GM19193 (cell line): ENCODE data around the gene LRRC28.

Experiments used
- POLR2A ChIP-seq: IDR thresholded peaks from 4 replicates; pipeline ENCODE4 v1.6.1; 2011; ENCODE audit not compliant: insufficient read depth, insufficient read length; ENCODE audit errors: extremely low read depth

LRRC28 gene

DNA sequence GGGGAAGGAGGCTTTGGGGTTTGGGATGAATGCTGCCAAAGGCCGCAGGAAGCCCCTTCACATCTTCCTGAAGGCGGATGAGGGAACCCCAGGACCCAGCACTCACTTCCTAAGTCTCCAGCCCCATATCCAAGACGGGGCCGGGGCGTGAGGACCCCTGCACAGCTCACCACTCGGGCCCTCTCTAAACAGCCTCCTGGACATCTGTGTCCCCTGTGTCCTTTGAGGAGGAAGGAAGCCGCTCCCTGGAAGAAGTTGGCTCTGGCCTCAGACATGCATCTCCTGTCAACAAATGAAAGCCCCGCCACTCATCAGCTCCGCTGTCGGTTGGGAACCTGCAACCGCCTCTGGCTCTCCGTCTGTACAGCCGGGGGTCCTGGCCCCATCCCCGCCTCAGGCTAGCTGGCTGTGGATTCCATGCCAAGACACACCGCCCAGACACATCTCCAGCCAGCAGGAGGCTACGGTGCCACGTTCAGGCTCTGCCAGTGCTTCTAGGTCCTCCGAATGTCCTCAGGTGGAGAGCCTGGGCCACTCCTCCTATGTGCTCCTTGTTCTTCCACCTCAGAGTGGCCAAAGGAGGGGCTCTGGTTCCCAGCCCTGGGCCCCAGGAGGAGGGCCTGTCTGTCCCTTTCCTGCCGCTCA is 174.5 kb downstream of the LRRC28 start:
- TF ChIP-seq POLR2A: no peak

DNA sequence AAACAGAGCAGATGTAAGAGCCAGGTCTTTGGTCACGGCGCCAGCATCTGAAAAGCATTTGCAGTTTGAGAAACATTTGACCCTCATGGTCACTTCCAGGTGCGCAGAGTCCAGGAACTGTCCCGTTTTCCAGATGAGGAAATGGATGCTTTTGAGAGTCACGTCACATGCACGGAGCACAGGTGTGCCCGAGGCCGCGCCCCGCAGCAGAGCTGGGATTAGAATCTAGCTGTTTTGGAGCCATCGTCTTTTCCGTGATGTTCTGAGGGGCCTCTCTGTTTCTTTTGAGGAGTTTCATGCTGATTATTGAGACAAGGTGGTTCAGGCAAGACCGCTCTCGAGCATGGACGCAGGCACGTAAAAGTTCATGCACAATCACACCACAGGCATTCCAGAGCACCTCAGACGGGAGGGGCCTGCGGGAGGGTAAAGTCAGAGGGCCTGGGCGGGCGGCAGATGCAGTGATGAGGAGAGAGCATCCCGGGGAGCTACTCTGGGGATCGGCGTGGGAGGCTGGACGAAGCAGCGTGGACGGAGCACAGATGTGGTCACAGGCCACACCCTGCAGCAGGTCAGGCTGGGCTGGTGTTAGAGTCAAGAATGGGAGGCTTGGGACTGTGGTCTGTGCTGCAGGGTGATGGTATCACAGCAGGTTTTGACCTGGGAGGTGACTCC is 175.3 kb downstream of the LRRC28 start:
- no peak for TF ChIP-seq POLR2A

DNA sequence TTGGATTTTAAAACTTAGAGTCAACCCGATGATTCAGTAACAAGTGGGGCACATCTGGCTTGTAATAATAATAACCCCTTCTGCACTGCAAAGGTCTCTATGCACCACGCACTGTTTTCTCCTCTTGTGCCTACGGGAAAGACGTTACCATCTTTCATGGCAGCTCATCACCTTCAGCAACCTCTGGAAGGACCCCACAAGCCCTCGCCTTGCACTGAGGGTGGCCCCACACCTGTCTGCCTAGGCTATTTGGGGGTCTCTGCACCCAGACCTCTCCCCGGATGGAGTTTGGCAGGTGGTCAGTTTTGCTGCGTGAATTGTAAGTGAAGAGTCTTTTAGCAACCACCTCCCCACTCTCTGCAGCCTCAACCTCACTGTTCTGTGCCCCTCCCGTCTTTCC is 175.9 kb downstream of the LRRC28 start:
- TF ChIP-seq POLR2A: no peak

DNA sequence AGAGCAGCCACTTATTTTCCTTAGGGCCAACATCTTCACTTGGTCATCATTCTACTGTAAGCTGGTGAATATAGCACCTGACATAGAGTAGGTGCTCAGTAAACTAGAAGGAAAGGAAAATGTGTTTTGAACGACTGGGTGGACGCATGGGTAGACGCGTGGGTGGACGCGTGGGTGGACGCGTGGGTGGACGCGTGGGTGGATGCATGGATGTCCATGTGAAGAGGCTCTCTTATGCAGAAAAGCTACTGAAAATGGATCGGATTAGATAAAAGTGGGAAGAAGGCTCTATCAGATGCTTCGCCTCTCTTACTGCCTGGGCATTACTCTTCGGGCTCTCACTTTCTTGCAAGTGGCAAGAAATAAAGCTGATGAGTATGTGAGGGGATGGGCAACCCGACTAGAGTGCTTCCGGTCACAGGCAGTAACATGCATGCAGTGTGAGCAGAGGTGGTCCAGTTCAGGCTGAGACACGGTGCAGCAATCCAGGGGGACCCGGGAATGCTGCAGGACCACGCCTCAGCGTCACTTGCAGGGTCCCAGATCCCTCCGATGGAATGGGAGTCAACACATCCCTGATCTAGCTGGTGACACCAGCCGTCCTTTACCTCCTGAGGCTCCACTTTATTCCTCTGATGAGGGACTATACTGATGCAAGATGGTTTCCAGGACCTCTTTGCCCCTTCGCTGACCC is 176.5 kb downstream of the LRRC28 start:
- TF ChIP-seq POLR2A: no peak

DNA sequence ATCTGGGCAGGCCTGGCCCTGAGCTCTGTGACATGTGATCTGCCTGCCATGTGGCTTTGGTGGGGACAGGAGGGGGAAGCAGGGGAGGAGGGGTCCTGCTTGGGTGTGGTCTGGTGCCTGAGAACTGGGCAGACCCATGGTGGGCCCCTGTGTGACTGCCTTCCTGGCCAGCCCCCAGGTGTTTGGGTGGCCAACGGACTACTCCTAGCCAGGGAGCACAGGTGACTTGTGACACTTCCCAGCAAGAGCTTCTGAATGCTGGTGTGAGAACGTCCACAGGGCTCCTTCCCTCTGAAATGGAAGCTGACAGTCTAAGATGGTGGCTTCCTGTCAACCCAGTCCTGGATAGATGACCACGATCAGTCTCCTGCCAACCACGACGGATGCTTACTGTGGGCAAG is 178.4 kb downstream of the LRRC28 start:
- TF ChIP-seq POLR2A: no peak

DNA sequence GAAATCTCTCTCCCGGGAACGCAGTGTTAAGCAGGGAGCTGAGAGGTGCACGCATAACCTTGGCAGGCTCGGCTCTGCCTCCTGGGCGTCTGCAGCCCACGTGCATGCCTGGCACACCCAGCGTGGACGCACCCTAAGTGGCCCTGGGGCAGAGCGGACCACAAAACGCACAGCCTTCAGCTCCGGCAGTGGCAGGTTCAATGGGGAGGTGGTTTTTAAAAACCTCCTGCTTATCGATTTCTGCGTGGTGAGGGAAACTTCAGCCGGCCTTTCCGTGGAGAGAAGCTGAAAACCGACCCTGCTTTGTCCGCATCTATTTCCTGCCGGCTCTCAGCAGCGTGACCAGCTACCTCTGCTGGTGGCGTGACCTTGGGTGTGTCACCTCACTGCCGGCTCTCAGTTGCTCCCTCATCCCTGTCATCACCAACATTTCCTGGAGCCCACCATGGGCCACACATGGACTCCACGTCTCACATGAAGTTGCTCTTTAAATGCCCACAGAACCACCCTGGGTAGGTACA is 179.7 kb downstream of the LRRC28 start:
- no peak for TF ChIP-seq POLR2A

DNA sequence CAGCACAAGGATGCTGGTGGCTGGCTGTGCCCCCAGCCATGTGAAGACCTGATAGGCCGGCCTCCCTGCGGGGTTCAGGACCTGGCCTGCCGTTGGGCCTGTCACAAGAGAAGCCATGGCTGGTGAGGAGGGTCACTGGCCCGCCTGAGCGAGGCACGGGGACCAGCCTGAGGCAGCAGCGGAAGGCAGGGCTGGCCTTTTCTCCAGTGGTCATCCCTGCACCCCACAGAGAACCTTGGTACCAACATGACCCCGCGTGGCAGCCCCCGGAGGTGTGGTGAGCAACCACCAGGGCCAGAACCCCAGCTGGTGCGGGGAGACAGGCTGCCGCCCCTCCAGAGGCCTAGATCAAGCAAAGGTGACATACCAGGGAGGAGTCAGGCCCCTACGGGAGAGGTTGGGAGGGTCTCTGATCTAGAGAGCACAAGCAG is 180.4 kb downstream of the LRRC28 start:
- no peak for TF ChIP-seq POLR2A

DNA sequence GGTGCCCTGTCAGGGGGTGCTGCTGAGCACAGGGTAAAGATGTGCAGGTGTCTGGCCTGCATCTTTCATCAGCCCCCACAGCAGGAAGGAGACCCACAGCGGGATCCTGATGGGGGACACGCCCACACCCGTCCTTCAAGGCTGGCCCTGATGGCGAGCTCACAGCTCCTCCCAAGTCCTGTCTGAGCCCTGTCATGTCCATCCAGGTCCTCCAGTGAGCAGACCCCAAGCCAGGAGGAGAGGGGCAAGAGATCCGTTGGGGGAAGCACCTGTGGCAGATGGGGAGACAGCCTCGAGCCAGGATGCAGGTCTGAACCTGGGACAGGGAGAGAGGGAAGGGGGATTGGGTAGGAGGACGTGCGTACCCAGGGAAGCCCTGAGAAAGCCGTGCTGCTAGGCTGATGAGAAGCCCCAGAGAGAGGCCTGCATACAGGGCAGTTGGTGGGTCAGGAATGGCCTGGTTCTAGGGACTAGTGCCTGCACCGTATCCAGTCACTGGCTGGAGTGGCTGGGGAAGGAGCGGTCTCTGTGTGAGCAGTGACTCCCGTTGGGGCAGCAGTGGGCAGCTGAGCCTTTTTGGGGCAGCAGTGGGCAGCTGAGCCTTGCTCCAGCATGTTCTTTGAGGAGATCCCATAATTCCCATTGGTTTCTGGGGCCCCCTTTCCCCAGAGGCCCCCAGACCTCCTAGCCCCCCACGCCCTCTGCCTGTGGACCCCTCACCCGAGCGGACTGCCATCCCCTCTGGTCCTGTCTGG is 181.2 kb downstream of the LRRC28 start:
- TF ChIP-seq POLR2A: no peak

DNA sequence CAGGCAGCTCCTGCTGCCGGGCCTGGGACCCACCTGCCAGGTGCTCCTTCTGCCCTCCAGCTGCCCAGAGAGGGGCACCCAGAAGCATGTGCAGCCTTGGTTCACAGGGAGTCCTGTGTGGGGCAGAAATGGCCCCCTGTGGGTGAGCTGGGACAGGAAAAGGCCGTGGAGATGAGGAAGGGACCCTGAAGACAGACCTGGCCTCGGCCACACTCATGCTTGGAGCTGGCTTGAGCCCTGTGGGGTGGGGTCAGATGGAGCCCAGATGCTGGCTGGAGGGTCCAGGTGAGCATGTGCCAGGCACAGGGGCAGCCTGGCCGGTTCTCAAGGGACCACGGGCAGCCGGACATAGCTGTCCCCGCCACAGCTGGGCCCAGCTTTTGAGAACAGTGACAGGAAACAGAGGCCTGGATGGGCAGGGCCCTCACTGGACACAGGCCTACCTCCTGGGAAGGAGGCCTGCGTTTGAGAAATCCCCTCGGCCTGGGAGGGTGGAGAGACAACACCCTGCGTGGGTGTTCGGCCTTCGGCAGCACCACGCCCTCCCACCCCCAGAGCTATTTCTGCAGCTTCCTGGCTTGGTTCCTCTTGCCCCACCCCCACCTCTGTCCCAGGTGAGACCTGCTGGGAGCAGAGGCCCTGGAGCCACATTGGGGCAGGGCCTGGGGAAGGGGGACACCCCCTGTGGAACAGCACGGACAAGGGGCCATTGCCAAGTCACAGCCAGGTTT is 181.9 kb downstream of the LRRC28 start:
- TF ChIP-seq POLR2A: no peak

DNA sequence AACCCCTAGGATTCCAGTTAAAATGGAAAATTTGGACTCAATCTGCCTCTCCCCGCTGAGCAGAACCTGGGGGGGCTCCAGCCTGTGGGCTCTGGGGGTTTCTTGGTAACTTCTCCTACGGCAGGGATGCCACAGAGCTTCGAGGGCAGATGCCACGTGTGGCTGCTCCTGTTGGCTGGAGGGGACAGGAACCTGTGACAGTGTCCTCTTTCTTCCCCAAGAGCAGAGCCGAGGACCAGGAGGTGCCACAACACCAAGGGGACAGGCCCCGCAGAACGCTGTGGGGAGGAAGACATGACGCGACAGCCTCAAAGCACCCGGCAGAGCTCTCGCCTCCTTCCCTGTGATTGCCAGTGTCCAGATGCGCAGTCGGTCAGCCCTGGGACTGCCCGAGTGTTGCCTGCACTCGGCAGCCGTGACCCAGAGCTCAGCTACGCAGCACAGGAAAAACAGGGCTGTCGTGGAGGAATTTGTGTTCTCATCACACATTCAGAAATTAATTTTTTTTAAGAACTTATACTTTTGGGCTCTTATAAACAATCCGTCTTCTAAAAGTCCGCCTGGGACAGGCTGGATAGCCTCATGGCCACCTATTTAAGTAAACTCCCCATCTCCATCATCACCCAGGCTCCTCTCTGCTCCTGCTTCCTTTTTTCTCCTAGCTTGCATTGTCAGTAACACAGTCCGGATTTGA is 182.6 kb downstream of the LRRC28 start:
- TF ChIP-seq POLR2A: no peak

DNA sequence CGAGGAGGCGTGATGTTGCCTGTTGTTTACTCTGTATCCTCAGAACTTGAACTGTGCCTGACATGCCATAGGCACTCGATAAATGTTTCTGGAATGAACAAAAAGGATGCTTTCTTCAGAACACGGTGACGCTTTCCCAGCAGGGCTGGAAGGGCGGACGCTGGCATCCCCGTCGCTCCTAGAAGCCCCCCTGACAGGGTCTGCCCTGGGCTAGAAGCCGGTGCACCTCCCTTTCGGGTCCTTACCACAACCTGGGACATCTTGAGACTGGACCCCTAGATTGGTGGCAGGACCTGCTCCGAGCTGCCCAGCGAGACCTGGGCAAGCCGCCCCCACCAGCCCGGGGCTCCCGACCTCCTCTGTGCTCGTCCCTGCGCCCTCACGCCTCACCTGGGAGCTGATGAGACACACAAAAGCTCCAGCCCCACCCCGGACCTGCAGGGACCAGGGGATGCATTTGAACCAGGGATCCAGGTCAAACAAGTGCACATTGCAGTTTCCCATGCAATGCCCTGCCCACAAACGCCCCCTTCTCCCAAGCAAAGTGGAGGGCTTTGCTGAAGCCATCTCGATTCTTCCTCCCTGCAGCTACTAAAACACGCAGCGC is 183.3 kb downstream of the LRRC28 start:
- no peak for TF ChIP-seq POLR2A

DNA sequence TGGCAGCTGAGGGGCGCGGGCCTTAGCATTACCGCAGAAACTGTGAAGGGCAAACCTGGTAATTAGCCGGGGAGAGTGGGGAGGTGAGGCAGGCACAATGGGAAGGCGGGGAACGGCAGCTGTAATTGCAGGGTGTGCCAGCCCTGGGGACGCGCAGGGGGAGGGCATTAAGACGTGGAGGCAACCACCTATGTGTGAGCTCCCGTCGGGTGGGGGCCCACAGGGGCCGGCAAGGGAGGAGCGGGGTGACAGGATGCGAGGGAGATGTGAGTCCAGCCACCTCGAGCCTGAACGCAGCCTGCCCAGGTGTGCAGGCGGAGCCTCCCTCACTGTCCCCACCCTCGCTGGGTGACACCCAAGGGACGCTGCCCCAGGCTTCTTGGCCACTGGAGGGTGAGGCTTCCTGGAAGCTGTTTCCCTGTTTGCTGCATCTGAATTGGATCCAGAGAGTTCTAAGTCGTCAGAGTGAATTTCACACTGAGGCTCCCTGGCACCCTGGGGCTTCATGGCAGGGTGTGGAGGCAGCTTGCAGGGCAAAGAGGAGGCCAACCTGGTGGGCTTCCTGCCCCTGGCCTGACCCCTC is 183.9 kb downstream of the LRRC28 start:
- no peak for TF ChIP-seq POLR2A
